ENCODE measurements around the gene CAPRIN2. TPM values are rescaled to one million over a fixed set of nuclear protein-coding genes. Genes with fewer than 3 reads are reported as not detected.

The CAPRIN2 gene
- polyA plus RNA-seq, 1 experiment = 15.6 TPM

GRCh38 chr12:30732954-30733637 lies 21.7 kb downstream of the CAPRIN2 start:
- Histone ChIP-seq H3K27ac (ENCODE audit: low read depth, low read length) (no peak overlapping the region), H3K9me3 (ENCODE audit: control insufficient read depth, insufficient read depth, low read length) (no peaks in the 10 kb centered on the region), H3K27me3 (ENCODE audit: control insufficient read depth, insufficient read depth, low read length) (no peaks in the 10 kb centered on the region), H3K4me3 (ENCODE audit: low read depth, low read length) (no peak overlapping the region)
- DNase-seq (ENCODE audit: low read depth, low spot score) = no peak
- POLR2A ChIA-PET = no interaction called here
- CTCF ChIA-PET = interaction anchor here (1.3 to 3.1 kb wide), 3 partner anchors 13 to 75 kb away, joined by 4 to 11 read pairs (median 4); no protein-coding TSS in a partner anchor
- TF ChIP-seq, protein P1, sequence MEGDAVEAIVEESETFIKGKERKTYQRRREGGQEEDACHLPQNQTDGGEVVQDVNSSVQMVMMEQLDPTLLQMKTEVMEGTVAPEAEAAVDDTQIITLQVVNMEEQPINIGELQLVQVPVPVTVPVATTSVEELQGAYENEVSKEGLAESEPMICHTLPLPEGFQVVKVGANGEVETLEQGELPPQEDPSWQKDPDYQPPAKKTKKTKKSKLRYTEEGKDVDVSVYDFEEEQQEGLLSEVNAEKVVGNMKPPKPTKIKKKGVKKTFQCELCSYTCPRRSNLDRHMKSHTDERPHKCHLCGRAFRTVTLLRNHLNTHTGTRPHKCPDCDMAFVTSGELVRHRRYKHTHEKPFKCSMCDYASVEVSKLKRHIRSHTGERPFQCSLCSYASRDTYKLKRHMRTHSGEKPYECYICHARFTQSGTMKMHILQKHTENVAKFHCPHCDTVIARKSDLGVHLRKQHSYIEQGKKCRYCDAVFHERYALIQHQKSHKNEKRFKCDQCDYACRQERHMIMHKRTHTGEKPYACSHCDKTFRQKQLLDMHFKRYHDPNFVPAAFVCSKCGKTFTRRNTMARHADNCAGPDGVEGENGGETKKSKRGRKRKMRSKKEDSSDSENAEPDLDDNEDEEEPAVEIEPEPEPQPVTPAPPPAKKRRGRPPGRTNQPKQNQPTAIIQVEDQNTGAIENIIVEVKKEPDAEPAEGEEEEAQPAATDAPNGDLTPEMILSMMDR (IDR thresholded peaks at IDR 0.05; ENCODE audit: low read depth, low read length) = no peak

DNA sequence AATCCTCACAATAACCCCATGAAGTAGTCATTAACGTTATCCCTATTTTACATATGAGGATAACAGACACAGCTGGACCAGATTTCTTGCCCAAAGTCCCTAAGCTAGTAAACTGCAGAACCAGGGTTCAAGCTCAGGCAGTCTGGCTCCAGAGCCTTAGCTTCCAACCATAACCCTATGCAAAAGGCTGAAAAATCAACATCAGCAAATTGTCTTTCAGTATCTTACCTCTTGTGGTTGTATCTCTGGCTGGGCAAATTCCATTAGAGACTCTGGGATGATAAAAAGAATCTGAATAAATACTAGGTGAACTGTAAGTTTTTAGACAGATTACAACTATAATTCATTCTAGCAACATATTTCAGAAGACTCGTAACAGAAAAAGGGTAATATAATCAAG lies 24.7 kb downstream of the CAPRIN2 start:
- ChIA-PET POLR2A (no interaction called here), CTCF (interaction anchor here (1.2 kb wide), 1 partner anchor 77 kb away, joined by 4 read pairs; no protein-coding TSS in a partner anchor)
- TF ChIP-seq, protein P1 (IDR thresholded peaks at IDR 0.05; ENCODE audit: low read depth, low read length) = no peak
- Histone ChIP-seq H3K9me3 (ENCODE audit: control insufficient read depth, insufficient read depth, low read length) (no peaks in the 10 kb centered on the region), H3K27ac (ENCODE audit: low read depth, low read length) (no peak overlapping the region), H3K27me3 (ENCODE audit: control insufficient read depth, insufficient read depth, low read length) (no peaks in the 10 kb centered on the region), H3K4me3 (ENCODE audit: low read depth, low read length) (no peak overlapping the region)
- no peak for DNase-seq (ENCODE audit: low read depth, low spot score)

DNA sequence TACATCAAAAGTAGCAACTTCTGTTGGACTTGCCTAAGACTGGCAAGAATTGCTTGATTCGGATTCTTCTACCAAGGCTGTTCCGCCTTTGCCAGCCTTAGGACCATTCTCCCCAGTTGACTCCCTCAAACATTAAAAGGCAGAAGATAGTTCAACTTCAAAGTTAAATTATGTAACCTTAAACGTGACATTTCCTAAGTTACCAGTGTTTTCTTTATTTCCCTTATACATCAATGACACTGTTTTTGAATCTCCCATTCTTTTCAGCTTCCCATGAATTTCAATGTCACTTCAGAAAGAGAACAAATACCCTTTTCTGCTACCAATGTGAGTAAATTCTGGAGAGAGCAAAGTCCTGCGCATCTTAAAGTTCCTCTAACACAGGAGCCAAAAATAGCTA lies 25.2 kb downstream of the CAPRIN2 start:
- H3K4me3 ChIP-seq (ENCODE audit: low read depth, low read length) = no peak overlapping the region
- no peaks in the 10 kb centered on the region for H3K9me3 ChIP-seq (ENCODE audit: control insufficient read depth, insufficient read depth, low read length)
- no peaks in the 10 kb centered on the region for H3K27me3 ChIP-seq (ENCODE audit: control insufficient read depth, insufficient read depth, low read length)
- TF ChIP-seq, protein P1 (IDR thresholded peaks at IDR 0.05; ENCODE audit: low read depth, low read length) = no peak
- no peak overlapping the region for H3K27ac ChIP-seq (ENCODE audit: low read depth, low read length)
- ChIA-PET CTCF (interaction anchor here (1.2 kb wide), 1 partner anchor 78 kb away, joined by 4 read pairs; no protein-coding TSS in a partner anchor), POLR2A (no interaction called here)
- DNase-seq (ENCODE audit: low read depth, low spot score) = no peak

GRCh38 chr12:30726647-30727046 lies 28.1 kb downstream of the CAPRIN2 start:
- H3K27ac ChIP-seq (ENCODE audit: low read depth, low read length) = no peak overlapping the region
- H3K27me3 ChIP-seq (ENCODE audit: control insufficient read depth, insufficient read depth, low read length) = no peaks in the 10 kb centered on the region
- H3K9me3 ChIP-seq (ENCODE audit: control insufficient read depth, insufficient read depth, low read length) = no peaks in the 10 kb centered on the region
- no peak for DNase-seq (ENCODE audit: low read depth, low spot score)
- no peak overlapping the region for H3K4me3 ChIP-seq (ENCODE audit: low read depth, low read length)
- CTCF ChIA-PET = no interaction called here
- POLR2A ChIA-PET = interaction anchor here (0.6 kb wide), 1 partner anchor 182 kb away, joined by 3 read pairs; no protein-coding TSS in a partner anchor
- TF ChIP-seq, protein P1 (IDR thresholded peaks at IDR 0.05; ENCODE audit: low read depth, low read length) = no peak

DNA sequence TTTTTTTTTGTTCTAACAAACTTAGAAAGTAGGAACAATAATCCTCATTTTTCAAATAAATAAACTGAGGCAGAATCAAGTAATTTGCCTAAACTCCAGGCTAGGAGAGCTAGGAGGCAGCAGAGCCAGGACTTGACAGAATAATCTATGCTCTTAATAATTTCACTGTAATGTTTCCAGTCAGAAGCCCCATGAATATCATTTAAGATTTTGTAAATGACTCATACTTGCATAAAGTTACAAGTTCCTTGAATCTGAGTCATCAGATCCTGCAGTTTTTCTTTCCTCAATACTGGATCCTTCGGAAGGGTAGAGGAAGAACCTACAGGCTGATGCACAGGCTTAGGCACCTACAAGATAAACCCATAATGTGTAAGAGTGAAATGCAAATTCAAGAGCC lies 29.0 kb downstream of the CAPRIN2 start:
- peak; percentile 21 for DNase-seq (ENCODE audit: low read depth, low spot score)
- no peaks in the 10 kb centered on the region for H3K27me3 ChIP-seq (ENCODE audit: control insufficient read depth, insufficient read depth, low read length)
- H3K27ac ChIP-seq (ENCODE audit: low read depth, low read length) = no peak overlapping the region
- POLR2A ChIA-PET = no interaction called here
- CTCF ChIA-PET = interaction anchor here (0.9 to 1.4 kb wide), 2 partner anchors 25 to 82 kb away, joined by 3 to 6 read pairs; no protein-coding TSS in a partner anchor
- H3K9me3 ChIP-seq (ENCODE audit: control insufficient read depth, insufficient read depth, low read length) = no peaks in the 10 kb centered on the region
- TF ChIP-seq, protein P1 (IDR thresholded peaks at IDR 0.05; ENCODE audit: low read depth, low read length) = no peak
- H3K4me3 ChIP-seq (ENCODE audit: low read depth, low read length) = no peak overlapping the region

All from AG04450 (cell line).